Raji (cell line): ENCODE measurements around the gene TRAK2.

Experiments
- POLR2A ChIP-seq: IDR thresholded peaks from 2 replicates; pipeline ENCODE4 v1.6.1; 2011; ENCODE audit warnings: low read depth, low read length, control low read depth; ENCODE audit not compliant: insufficient read depth

Gene TRAK2

DNA sequence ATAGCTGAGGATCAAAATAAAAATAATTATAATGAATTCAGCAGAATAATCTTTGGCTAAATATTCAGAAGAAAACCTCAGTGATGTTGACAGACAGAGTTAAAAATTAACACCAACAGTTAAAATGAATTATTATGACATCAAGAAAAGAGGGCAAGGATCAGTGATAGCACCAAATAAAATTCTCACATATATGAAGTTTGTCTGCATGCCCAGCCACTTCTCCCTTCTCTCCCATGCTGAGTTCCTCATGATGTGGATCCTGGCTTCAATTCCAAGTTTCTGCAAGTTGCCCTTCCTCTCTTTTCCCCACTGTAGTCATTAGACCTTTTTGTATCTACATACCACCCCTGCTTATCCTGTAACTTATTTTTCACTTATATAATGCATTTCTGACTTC, 7.1 kb upstream of the TRAK2 start:
- no peak for TF ChIP-seq POLR2A

DNA sequence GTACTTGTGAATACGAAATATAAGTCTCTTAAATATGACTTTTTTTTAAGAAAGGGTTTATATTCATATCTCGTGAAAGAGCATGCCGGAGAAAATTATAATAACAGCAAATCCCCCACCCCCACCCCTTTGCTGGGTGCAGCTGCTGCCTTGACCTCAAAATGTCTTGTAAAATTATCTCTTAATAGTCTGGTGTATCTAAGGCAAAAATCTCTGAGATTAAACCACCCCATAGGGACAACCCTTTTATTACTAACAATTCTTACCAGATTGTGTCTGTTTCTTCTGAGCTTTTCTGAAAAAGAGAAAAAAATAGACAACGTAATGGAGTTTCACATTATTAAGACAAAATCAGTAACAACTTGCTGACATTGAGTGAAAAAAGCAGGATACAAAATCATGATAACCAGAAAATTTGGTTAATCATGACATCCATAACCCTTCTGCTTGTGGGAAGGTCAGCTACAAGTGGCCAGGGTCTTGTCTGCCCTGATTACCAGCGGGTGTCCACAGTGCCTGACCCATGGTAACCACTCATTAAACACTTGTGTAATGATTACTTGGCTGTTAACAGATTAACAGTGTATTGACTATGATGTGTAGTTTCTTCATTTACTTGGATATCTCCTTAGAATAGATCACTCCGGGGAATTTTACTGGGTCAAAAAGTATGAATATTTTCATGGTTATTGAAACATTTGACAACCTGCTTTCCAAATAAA, 1.8 kb upstream of the TRAK2 start:
- TF ChIP-seq POLR2A: no peak

GRCh38 chr2:201452058-201452921, 1.0 kb upstream of the TRAK2 start:
- TF ChIP-seq POLR2A: no peak

DNA sequence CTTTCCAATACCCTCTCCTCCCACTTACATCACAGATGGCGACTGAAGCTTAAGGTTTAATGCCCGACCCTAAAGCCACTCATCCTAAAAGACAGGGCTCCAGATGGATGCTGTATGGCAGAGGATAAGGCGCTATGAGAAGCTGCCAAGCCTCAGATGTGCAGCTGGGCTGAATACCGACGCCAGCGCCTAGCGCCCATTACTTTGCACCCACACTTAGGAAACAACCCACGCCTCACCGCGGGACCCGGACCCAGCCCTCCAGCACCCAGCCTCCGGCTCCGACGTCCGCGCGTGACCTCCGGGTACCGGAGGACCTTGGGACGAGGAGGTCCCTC, 335 bp downstream of the TRAK2 start:
- no peak for TF ChIP-seq POLR2A

DNA sequence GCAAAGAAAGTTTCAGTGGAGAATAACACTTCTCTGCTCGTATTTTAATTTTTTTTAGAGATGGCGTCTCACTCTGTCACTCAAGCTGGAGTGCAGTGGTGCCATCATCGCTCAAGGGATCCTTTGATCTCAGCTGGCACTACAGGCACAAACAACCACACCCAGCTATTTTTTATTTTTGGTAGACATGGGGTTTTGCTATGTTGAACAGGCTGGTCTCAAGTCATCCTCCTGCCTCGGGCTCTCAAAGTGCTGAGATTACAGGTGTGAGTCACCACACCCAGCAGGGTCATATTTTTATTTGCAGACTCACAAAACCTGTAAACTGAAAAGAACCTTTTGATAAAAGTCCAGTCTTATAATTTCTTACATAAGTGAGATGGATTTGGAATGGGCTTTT, 2.6 kb downstream of the TRAK2 start:
- TF ChIP-seq POLR2A: no peak

- no peak for TF ChIP-seq POLR2A
These were observed 3.2 kb downstream of the TRAK2 start for GRCh38 chr2:201448061-201448460.

DNA sequence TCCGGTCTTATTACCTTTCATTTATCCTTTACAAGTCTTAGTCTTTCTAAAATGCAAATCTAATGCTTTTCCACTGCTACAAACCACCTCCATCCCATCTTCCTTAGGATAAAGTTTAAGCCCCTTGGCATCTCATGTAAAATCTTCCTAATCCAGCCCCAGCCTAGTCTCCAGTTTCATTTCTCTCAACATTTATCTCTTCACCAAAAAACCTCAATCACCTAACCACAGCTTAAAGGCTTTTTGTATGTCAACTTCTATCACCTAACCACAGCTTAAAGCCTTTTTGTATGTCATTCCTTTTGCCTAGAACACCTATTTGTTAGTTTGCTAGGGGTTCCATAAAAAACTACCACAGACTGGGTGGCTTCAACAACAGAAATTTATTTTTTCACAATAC, 4.2 kb downstream of the TRAK2 start:
- TF ChIP-seq POLR2A: no peak

DNA sequence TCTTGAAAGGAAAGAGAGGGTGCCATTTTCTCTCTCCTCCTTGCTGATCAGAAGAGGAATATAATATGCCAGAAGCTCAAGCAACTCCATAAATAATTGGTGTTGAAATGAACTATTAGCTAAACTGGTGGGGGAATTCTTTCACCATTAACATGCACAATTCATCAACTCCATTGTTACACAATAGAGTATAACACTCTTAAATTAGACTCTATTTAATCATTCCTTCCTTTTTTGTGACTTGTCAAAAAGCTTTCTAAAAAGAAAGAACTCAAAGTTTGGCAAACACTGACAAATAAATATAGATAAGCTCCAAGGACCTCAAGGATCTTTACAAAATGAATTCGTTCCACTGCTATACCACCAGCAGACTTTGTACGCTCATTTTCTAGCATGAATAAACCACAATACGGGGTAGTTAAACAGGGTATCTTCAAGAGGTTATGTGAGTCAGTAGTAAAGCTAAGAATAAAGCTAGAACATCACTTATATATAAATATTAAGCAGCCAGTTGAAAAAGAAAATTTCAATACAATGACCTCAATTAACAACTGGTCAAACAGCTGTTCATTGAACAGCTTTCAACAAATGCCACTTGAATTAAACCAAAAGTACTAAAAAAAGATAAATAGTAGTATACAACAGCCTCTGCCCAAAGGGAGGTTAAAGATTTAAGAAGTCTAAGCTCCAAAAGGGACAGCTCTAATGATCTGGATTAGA, 6.4 kb downstream of the TRAK2 start:
- no peak for TF ChIP-seq POLR2A

DNA sequence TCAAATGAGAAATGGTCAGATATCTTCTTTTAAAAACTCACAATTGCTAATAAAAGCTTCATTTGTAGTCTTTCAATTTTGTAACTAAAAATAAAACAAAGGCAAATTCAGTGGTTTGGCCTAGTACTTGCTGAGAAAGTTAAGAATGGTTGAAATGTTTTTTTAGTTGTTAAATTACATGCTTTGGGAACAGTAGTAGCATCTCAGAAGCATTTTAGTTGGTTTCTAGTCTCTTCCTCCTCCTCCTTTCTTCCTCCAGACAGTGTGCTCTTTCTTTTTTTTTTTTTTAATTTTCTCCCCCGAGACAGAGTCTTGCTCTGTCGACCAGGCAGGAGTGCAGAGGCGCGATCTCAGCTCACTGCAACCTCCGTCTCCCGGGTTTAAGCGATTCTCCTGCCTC, 9.8 kb downstream of the TRAK2 start:
- no peak for TF ChIP-seq POLR2A

GRCh38 chr2:201440182-201440581, 11.1 kb downstream of the TRAK2 start:
- no peak for TF ChIP-seq POLR2A

DNA sequence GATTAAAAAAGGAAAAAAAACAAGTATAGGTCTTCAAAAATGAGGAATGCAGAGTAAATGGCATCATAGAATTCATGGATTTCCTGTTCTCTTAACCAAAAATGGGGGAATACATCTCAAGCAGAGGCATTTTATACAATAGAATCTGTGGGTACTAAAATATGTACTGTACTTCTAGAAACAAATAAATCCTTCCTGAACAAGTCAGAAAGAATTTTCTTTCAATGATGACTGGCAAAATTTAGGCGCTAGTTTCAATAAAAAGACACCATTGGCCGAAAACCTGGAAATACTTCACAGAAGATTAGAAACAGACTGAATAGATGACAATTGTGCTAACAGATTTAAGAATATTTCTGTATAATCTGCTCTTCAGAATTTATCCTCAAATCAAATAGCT, 15.1 kb downstream of the TRAK2 start:
- TF ChIP-seq POLR2A: no peak

DNA sequence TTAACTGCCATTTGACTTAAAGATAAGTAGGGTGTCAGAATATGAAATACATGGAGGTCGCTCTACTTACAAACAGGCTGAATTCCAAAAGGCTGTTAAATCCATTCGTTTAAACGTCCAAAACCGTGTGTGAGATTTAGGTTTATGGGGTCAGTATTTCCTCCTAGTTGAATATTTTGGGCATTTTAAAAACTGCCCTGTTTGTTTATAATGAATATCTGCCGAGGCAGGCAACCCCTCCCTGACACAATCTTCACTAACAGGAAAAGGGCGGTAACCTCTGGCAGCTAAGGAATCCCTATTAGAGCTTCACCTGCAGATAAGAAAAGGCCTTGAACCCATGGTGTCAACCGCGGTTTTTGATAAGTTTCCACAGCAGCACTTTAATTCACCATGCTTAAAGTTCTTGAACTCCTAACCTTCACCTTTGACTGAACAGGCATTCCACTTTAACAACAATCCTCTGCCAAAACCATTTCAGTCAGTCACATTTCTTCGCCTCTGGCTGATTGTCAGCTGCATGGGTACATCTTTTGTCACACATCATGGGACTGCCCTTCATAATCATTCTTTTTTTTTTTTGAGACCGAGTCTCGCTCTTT, 17.8 kb downstream of the TRAK2 start:
- no peak for TF ChIP-seq POLR2A

DNA sequence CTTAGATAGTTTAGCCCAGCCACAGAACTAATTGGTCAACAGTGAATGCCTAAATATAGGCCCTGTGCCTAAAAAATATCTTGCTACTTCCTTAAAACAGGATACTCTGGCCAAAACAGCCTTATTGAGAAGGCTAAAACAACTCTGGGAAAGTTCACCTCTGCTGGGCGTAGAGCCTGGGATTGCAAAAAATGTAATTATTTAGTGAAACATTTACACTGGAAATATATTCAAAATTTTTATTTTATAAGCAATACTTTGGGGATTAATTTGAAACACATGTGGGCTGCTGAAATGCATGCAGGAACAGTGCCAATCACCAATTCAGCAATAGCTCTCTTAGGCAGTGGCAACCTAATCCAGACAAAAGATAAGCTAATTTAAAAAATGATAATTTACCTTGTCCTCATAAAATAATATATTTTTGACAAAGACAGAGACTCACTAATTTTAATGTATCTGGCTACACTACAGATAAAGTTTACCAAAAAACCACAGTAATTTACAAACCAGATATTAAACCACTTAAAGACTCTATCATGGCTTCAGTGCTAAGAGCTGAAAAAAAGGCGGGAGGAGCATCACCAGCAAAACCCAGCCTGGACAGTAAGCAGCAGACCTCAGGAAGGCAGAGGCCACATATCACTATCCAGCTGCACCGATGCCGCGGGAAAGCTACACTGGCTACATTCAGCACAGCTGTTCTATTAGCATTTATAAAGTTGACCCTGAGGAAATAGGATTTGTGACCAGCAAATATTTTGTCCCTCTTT, 18.5 kb downstream of the TRAK2 start:
- TF ChIP-seq POLR2A: no peak

- no peak for TF ChIP-seq POLR2A
These were observed 19.1 kb downstream of the TRAK2 start for GRCh38 chr2:201432038-201432620.
